ENCODE measurements around the gene STMN1. TPM values are rescaled to one million over a fixed set of nuclear protein-coding genes. Genes with fewer than 3 reads are reported as not detected.
"Not testable (repeated sequence)": the region's sequence is repeated elsewhere in the genome, so short reads cannot be mapped to it uniquely, and the experiment has no call there.

STMN1 gene
- 1,000 to 10,000 TPM; 1,230 to 1,452 (median 1,364) TPM for polyA plus RNA-seq (ENCODE audit: insufficient read length in 3 of 3)

- peak in 2 of 3 donors; percentile 85 to 90 for DNase-seq (ENCODE audit: low read depth in 3 of 3, low spot score in 2 of 3)
Measured at GRCh38 chr1:25905680-25906643, at the start of gene STMN1. Gene STMN1 (minus strand): TSS chr1:25906419. CDS start chr1:25904676, 1,743 bp downstream.

DNA sequence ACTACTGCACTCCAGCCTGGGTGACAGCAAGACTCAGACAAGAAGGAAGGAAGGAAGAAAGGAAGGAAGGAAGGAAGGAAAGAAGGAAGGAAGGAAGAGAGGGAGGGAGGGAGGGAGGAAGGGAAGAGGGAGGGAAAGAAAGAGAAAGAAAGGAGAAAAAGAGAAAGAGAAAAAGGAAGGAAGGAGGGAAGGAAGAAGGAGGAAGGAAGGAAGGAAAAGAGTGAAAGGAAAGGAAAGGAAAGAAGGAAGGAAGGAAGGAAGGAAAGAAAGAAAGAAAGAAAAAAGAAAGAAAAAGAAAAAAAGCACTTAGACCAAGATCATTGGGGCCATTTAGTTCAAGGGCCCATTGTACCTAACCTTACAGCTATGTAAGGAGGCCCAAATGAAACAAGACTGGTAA, 49.3 kb upstream of the STMN1 start:
- DNase-seq (ENCODE audit: low read depth in 3 of 3, low spot score in 2 of 3) = no peak

GRCh38 chr1:25954282-25954938, 48.2 kb upstream of the STMN1 start:
- no peak for DNase-seq (ENCODE audit: low read depth in 3 of 3, low spot score in 2 of 3)

DNA sequence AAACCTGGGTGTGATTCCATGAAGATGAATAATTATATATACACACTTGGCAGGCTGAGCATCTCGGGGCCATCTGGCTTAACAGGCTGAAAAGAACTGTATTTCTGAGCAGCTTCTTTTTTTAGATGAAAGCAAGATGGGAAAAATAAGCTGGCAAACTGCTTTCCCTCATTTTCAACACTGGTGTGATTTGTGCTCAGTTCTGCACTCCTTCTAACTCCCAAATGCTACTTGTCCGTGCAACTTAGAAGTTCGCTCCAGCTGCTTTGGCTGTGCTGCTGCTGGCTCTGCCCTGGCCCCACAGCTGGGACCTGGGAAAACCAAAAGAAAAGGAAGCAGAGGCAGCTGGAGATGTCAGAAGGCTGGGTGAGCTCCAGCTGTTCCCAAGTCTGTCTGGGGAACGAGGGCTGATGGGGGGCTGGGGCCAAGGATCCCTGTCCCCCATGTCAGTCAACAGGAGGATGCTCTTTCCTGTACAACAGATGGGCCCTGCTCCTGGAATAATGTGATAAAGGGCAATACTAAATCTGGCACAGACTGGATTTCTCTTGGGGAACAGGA, 46.7 kb upstream of the STMN1 start:
- DNase-seq (ENCODE audit: low read depth in 3 of 3, low spot score in 2 of 3) = peak; percentile 47 to 56 (median 56)

DNA sequence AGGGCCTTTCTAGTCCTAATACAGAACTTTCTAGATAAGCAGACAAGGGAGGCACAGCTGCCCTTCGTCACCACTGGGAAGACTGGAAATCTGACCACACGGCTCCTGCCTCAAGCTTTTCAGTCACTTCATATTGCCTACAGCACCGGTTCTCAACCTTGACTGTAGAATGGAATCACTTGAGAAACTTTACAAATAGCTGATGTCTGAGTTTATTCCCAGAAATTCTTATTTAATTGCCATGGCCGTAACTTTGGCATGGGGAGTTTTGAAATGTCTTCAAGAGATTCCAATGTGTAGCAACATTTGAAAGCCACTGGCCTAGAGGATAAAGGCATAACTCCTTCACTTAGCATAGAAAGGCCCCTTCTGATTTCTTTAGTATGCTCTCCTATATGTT, 42.4 kb upstream of the STMN1 start:
- no peak for DNase-seq (ENCODE audit: low read depth in 3 of 3, low spot score in 2 of 3)

DNA sequence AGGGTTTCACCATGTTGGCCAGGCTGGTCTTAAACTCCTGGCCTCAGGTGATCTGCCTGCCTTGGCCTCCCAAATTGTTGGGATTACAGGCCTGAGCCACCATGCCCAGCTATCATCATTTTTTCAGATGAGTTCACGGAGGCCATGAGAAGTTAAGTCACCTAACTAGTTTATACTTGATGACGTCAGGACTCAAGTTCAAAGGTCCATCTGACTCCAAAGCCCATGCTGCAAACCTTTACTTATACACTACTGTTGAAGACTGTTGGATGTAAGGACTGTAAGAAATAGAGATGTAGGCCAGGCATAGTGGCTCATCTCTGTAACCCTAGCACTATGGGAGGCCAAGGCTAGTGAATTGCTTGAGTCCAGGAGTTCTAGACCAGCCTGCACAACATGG, 40.8 kb upstream of the STMN1 start:
- DNase-seq (ENCODE audit: low read depth in 3 of 3, low spot score in 2 of 3) = no peak

- DNase-seq (ENCODE audit: low read depth in 3 of 3, low spot score in 2 of 3) = no peak
Measured at GRCh38 chr1:25945761-25946160, 39.5 kb upstream of the STMN1 start.

GRCh38 chr1:25944986-25945385, 38.8 kb upstream of the STMN1 start:
- DNase-seq (ENCODE audit: low read depth in 3 of 3, low spot score in 2 of 3) = no peak

- not testable (repeated sequence) for DNase-seq (ENCODE audit: low read depth in 3 of 3, low spot score in 2 of 3)
Measured at GRCh38 chr1:25943511-25943910, 37.3 kb upstream of the STMN1 start.

DNA sequence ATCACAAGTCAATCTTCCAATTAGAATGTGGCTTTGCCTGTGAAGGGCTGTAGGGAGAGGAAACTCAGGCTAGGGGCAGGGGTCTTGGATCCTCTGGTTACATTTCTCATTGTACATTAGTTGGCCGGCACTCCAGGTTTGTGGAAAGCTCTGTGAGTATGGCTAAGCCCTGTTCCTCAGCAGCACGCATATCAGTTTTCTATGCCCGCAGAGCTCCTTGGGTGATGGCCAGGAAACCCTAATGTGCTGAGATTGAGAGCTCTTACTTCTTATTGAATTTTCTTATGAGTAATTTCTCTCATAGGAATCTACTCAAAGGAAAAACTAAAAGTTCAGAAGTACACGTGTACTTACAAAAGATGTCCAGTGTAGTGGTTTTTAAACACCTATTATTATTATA, 30.7 kb upstream of the STMN1 start:
- DNase-seq (ENCODE audit: low read depth in 3 of 3, low spot score in 2 of 3) = no peak

DNA sequence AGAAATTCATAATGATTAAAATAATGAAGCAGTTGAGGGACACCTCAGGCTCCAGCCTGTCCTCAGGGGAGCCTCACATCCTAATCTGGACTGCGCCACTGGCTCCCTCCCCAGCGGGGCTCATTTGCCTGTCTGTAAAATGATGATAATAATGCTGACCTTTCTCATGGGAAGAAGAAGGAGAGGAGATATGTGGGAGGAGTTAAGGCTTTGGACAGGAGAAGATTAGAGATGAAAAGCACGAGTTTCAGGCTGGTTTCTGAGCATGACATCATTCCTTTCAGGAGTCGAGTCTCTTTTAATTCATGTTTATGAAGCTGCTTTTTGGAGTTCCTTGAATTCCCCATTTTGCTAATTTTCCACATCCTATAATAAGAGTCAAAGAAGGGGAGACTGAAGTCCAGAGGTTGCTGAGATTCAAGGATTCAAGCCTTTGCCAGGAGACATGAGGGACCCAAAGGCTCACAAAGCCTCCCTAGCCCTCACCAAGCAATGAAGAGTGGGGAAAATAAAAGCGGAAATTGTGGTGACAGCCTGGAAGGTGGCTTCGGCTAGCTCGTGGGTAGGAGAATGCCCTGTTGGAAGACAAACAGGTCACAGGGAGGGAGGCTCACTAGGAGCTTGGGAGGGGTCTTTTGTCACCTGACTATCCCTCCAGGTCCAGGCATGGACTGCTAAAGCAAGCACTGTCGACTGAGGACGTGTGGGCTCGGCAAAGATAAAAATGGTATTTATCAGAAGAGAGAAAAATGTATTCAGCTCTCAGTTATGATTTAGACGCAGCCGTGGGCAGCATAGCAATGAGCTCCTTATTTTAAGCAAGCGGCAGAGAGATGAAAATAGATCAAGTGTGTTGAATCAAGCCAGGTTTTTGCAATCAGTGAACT, 27.5 kb upstream of the STMN1 start:
- DNase-seq (ENCODE audit: low read depth in 3 of 3, low spot score in 2 of 3) = no peak

- DNase-seq (ENCODE audit: low read depth in 3 of 3, low spot score in 2 of 3) = not testable (repeated sequence)
Measured at GRCh38 chr1:25932811-25933400, 26.7 kb upstream of the STMN1 start.

DNA sequence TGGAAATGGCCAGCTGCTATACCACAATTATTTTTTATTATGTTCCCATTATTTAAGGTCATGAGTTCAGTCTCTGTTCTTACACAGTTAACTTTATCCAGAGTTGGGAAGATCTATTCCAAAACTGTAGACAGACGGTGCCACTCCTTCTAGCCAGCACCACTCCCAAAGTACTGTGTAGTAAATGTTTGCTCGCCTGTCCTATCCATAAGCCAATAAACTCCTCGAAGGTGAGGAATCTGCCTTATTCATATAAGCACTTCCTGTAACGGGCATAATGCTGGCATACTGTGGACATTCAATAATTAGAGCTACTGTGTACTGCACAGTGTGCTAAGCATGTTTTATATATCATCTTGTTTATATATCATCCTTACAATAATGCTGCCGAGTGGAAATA, 26.1 kb upstream of the STMN1 start:
- DNase-seq (ENCODE audit: low read depth in 3 of 3, low spot score in 2 of 3) = no peak

DNA sequence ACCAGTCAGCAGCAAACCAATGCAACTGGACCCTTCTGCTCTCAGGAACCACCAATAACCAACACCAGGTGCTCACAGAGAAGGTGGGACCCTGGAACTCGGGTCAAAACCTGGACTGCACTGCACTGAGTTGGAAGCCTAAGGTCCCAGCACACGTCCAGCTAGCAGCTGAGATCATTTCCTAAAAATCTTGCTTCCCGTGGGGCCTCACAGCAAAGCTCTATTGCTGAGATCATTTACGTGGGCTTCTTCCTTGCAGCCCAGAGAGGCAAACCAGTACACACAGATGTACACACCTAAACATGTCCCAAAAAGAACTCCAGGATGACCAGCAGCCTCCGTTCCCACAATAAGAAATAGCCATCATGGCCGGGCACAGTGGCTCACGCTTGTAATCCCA, 22.8 kb upstream of the STMN1 start:
- no peak for DNase-seq (ENCODE audit: low read depth in 3 of 3, low spot score in 2 of 3)

GRCh38 chr1:25927521-25928265, 21.5 kb upstream of the STMN1 start:
- DNase-seq (ENCODE audit: low read depth in 3 of 3, low spot score in 2 of 3) = peak in 1 of 3 donors; percentile 39

- DNase-seq (ENCODE audit: low read depth in 3 of 3, low spot score in 2 of 3) = no peak
Measured at GRCh38 chr1:25926731-25927496, 20.7 kb upstream of the STMN1 start.

DNA sequence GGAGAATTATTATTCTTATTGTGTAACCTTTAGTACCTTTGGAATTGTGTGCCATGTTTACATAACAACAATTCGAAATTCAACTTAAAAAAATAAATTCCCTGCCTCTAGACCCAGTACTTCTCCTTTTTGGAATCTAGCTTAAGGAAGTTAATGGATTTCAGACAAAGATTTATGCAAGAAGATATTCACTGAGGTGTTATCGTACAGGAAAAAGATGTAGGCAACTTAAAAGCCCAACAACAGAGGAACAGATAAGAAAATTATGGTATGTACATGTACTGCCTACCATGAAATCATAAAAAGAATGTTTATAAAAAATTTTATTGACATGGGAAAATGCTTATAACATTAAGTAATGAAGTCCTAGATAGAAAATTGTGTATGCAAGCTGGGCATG, 18.2 kb upstream of the STMN1 start:
- no peak for DNase-seq (ENCODE audit: low read depth in 3 of 3, low spot score in 2 of 3)

GRCh38 chr1:25922971-25923552, 16.8 kb upstream of the STMN1 start:
- DNase-seq (ENCODE audit: low read depth in 3 of 3, low spot score in 2 of 3) = peak in 2 of 3 donors; percentile 27 to 33

All from right renal cortex interstitium (tissue), 3 donors.